ENCODE results near the gene MOCS3.

Gene MOCS3

DNA sequence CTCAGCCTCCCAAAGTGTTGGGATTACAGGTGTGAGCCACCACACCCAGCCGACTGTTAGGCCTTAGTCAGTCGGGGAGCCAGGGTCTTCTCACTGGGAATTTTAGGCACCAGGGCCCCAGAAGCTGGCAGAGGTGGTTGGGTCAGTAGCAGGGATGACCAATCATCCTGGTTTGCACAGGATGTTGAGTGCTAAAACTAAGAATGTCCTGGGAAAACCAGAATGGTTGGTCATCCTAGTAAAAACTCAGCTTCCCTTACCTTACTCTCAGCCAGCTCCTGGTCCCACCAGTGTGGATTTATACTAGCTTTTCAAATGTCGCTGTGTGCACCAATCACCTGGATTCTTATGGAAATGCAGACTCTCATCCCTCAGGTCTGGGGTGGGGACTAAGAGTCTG, 32.5 kb downstream of the MOCS3 start:
- Histone ChIP-seq H4K20me1 (ENCODE audit: insufficient read depth, low read length) (no peaks in the 10 kb centered on the region), H3K4me2 (ENCODE audit: low read depth, low read length) (no peak overlapping the region), H3K9me2 (replicated peaks; ENCODE audit: insufficient read depth, low read length) (no peaks in the 10 kb centered on the region), H3K27me3 (replicated peaks; ENCODE audit: insufficient read depth, low read length) (peaks cover 10% of the 10 kb centered on the region; the same call in 1 of the 2 replicates), H3F3A (ENCODE audit: insufficient read depth, low read length) (no peaks in the 10 kb centered on the region), H2AFZ (ENCODE audit: low read length) (no peak overlapping the region), H3K4me1 (ENCODE audit: low read length) (peaks cover 7% of the 10 kb centered on the region; the same call in 1 of the 2 replicates), H3K4me3 (ENCODE audit: low read length) (no peak overlapping the region), H3K36me3 (replicated peaks; ENCODE audit: insufficient read depth, low read length) (no peaks in the 10 kb centered on the region), H3K9me3 (replicated peaks; ENCODE audit: insufficient read depth, low read length) (no peaks in the 10 kb centered on the region), H3K9ac (ENCODE audit: low read length) (no peak overlapping the region), H3K27ac (ENCODE audit: low read length) (no peak overlapping the region), H3K79me2 (ENCODE audit: low read length) (no peaks in the 10 kb centered on the region)
- DNase-seq, result no peak
- TF ChIP-seq EZH2phosphoT487 (IDR thresholded peaks at IDR 0.05; ENCODE audit: low read length) (no peak), EZH2 (optimal IDR thresholded peaks at IDR 0.05; ENCODE audit: low read depth, low read length) (no peak)
- TF ChIP-seq, protein P1, sequence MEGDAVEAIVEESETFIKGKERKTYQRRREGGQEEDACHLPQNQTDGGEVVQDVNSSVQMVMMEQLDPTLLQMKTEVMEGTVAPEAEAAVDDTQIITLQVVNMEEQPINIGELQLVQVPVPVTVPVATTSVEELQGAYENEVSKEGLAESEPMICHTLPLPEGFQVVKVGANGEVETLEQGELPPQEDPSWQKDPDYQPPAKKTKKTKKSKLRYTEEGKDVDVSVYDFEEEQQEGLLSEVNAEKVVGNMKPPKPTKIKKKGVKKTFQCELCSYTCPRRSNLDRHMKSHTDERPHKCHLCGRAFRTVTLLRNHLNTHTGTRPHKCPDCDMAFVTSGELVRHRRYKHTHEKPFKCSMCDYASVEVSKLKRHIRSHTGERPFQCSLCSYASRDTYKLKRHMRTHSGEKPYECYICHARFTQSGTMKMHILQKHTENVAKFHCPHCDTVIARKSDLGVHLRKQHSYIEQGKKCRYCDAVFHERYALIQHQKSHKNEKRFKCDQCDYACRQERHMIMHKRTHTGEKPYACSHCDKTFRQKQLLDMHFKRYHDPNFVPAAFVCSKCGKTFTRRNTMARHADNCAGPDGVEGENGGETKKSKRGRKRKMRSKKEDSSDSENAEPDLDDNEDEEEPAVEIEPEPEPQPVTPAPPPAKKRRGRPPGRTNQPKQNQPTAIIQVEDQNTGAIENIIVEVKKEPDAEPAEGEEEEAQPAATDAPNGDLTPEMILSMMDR (IDR thresholded peaks at IDR 0.05; ENCODE audit: low read length), result no peak

DNA sequence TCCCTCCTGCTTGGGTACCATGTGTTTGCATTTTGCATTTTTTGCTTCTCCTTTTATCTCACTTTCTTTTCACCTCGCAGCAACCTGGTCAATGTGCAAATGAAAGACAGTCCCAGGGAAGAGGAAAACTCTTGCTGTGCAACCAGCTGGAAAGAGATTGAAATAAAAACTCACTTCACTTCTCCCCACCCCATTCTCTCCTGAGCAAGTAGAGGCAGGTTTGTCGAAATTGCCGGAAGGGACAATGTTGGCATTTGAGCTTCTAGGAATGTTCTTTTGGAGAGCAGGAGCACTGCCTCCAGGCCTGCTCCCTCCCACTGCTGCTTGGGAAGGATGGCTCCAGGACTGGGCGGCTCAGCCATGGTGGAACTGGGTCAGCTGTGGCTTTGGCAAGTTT, 33.7 kb downstream of the MOCS3 start:
- Histone ChIP-seq H3K9ac (ENCODE audit: low read length) (no peak overlapping the region), H3K9me3 (replicated peaks; ENCODE audit: insufficient read depth, low read length) (no peaks in the 10 kb centered on the region), H3K4me3 (ENCODE audit: low read length) (no peak overlapping the region), H3F3A (ENCODE audit: insufficient read depth, low read length) (no peaks in the 10 kb centered on the region), H3K4me1 (ENCODE audit: low read length) (peaks cover 7% of the 10 kb centered on the region; the same call in 1 of the 2 replicates), H4K20me1 (ENCODE audit: insufficient read depth, low read length) (no peaks in the 10 kb centered on the region), H3K9me2 (replicated peaks; ENCODE audit: insufficient read depth, low read length) (no peaks in the 10 kb centered on the region), H3K4me2 (ENCODE audit: low read depth, low read length) (peak overlapping the region; percentile 4; the same call in 1 of the 2 replicates), H2AFZ (ENCODE audit: low read length) (0 out of 2 replicates have a peak overlapping the region, but pooled peaks have one; percentile 24), H3K27ac (ENCODE audit: low read length) (no peak overlapping the region), H3K27me3 (replicated peaks; ENCODE audit: insufficient read depth, low read length) (peaks cover 15% of the 10 kb centered on the region), H3K79me2 (ENCODE audit: low read length) (no peaks in the 10 kb centered on the region), H3K36me3 (replicated peaks; ENCODE audit: insufficient read depth, low read length) (no peaks in the 10 kb centered on the region)
- TF ChIP-seq EZH2phosphoT487 (IDR thresholded peaks at IDR 0.05; ENCODE audit: low read length) (no peak), EZH2 (optimal IDR thresholded peaks at IDR 0.05; ENCODE audit: low read depth, low read length) (no peak)
- TF ChIP-seq, protein P1 (IDR thresholded peaks at IDR 0.05; ENCODE audit: low read length), result no peak
- no peak for DNase-seq

DNA sequence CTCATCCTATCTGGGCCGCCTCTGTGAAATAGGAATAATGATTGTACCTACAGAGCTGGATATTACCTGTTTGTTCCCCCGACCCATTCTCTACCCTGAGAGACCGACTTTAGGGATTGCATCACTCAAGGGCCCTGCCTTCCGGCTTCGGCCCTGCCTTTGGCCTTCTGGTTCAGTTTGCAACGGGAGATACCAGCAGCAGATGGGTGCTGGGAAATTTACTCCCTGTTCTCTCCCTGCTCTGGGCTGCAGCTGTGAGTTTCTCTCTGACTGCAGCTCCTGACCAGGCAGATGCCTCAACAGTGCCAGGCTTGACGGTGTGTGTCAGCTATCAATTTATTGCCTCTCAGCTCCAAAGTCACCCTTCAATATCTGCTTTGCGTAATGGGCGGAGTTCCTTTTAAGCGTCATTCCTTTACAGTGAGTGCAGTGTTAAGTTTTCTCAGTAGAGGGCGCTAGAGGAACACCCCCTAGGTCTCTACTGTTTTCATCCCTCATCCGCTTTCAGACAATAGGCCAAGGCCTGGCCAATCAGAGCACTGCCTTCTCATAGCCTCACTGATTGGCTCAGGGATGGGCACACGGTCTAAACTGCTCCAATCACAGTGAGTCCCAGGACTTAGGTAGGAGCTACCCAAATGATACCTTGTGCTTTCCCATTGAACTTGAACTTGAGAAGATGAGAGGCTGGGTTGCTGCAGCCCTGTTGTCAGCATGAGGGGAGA, 34.3 kb downstream of the MOCS3 start:
- H3K4me3 ChIP-seq (ENCODE audit: low read length), result no peak overlapping the region
- DNase-seq, result peak; percentile 72
- peaks cover 20% of the 10 kb centered on the region for H3K27me3 ChIP-seq (replicated peaks; ENCODE audit: insufficient read depth, low read length)
- no peaks in the 10 kb centered on the region for H3K36me3 ChIP-seq (replicated peaks; ENCODE audit: insufficient read depth, low read length)
- H3K4me1 ChIP-seq (ENCODE audit: low read length), result peaks cover 7% of the 10 kb centered on the region; the same call in 1 of the 2 replicates
- no peaks in the 10 kb centered on the region for H3K9me2 ChIP-seq (replicated peaks; ENCODE audit: insufficient read depth, low read length)
- H4K20me1 ChIP-seq (ENCODE audit: insufficient read depth, low read length), result no peaks in the 10 kb centered on the region
- no peaks in the 10 kb centered on the region for H3K79me2 ChIP-seq (ENCODE audit: low read length)
- no peak overlapping the region for H3K9ac ChIP-seq (ENCODE audit: low read length)
- no peaks in the 10 kb centered on the region for H3F3A ChIP-seq (ENCODE audit: insufficient read depth, low read length)
- H3K27ac ChIP-seq (ENCODE audit: low read length), result no peak overlapping the region
- H3K9me3 ChIP-seq (replicated peaks; ENCODE audit: insufficient read depth, low read length), result no peaks in the 10 kb centered on the region
- H2AFZ ChIP-seq (ENCODE audit: low read length), result peak overlapping the region; percentile 67; the same call in 1 of the 2 replicates
- TF ChIP-seq EZH2 (optimal IDR thresholded peaks at IDR 0.05; ENCODE audit: low read depth, low read length), result no peak
- TF ChIP-seq EZH2phosphoT487 (IDR thresholded peaks at IDR 0.05; ENCODE audit: low read length), result no peak
- TF ChIP-seq, protein P1 (IDR thresholded peaks at IDR 0.05; ENCODE audit: low read length), result peak; percentile 78
- peak overlapping the region; percentile 4; the same call in 1 of the 2 replicates for H3K4me2 ChIP-seq (ENCODE audit: low read depth, low read length)

Measured in MM.1S (cell line).